HL-60/S4 (cell line): ENCODE data around the gene MMP25.

Source experiments
- in situ Hi-C: fragments of 300-500 bp; cut with MboI; formaldehyde crosslinking; loops from 2 replicates; pipeline ENCODE4 v1.14.3; 2022; ENCODE audit warnings: low sequenced_read_pairs

The MMP25 gene

DNA sequence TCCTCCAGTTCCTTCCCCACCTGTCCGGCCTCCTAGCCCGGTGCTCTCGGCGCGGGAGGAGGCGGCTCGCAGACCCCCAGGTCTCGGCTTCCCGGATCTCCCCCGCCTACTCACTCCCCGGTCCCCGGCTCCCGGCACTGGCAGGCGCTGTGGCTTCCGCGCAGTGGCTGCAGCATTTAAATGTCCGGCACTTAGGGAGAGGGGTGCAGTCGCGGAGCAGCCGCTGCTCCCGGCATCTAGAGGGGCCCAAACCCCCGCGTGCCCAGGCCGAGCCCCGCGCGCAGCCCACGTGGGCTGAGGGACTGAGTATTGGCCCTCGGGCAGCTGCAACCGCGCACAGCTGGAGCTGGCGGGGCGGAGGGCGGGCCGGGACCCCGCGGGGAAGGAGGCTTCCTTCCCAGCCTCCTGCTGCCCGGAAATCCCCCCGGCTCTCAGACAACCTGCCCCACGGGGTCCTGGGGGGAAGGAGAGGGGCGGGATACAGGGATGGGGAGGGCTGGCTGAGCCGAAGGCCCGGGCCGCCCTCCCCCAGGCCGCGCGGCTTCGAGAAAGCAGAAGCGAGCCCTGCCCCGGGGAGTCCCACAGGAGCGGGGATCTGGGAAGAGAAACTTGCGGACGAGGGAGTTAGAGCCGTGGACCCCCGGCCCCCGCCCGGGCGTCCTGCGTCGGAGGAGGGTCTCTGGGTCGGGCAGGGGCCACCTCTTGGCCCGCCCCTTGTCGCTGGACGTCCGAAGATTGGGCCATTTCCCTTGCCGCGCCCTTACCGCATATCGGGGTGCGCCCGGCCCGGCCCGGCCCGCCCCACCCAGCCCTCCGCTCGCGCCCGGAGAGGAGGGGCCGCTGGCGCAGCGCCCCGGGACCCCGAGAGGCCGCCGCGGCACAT is at the start of gene MMP25:
TSS of gene MMP25 (plus strand) at position 804 of the 883 bp plus-strand sequence. CDS start 357 bp downstream, outside the sequence.
- in situ Hi-C loops: no loop called here

DNA sequence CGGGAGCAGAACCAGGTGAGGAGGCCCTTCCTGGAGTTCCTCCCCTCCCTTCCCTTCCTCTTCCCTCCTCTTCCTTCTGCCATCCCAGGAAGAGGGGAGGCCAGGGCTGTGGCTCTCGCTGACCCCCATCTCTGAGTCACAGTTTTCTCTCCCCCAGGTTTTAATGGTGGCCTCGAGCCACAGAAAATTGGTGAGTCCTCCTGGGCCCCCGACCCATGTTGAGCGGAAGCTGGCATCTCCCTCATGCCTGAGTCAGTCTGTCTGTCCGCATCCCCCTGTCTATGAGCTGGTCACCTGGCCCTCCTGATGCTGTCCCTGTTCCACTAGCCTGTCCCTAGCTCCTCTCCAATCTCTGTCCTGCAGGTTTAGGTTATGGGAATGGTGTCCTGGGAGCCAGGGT is 46.4 kb upstream of the MMP25 start:
- in situ Hi-C loops: no loop called here

DNA sequence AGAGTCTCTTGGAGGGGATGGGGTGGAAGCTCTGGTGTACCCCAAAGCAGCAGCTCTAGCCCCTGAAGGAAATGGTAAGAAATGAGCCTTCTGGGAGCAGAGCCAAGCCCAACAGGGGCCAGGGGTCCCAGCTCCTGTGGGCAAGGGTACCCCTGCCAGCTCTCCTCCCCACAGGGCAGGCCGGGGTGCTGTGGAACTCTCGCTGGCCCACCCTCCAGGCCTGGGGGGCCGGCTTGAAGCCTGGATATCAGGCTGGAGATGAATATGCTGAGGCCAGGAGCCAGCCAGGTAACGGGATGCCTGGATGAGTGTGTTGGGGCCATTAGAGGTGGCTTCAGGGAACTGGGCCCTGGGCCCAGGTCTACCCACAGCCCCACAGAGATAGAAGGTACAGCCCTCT is 45.8 kb upstream of the MMP25 start:
- in situ Hi-C loops: no loop called here

DNA sequence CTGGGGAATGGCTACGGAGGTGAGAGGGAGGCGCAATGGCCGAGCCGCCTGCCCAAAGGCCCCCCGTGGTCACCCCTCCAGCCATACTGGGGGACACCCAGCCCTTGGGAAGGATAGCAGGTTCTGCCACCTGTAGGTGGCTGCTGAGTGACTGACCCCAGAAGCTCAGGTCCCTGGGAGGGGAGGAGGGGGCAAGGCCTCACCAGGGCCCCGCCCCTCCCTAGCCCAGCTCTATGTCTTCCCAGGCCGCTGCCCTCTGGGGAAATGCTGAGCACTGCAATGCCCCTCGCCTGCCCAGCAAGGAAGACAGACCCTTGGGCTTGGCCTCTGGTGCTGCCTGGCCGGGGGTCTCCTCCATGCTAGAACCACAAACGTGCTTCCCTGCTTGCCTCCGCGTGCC is 45.0 kb upstream of the MMP25 start:
- in situ Hi-C loops: no loop called here

DNA sequence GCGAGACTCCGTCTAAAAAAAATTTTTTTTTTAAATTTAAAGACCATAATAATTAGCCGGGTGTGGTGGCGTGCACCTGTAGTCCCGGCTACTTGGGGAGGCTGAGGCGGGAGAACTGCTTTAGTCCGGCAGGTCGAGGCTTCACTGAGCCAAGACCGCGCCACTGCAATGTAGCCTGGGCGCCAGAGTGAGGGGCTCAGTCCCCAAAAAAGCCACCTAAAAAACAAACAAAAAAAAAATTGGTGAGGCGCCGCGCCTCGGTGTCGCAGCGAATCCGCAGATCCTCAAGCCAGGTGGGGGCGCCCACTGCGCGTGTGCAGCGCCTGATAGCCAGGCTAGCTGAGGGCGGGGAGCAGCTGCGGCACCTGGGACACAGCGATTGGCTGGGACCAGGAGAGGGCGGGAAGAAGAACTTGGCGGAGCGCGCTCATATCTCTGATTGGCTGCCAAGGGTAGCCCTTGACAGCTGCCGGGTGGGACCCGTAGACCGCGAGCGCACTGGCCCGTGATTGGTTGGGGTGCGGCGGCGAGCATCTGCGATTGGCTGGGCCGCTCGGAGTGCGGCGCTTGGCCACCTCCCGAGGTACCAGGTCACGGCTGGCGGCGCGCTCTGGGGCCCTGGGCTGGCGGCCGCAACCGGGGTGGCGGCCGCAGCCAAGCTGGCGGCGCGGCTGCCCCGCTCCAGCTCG is 42.6 kb upstream of the MMP25 start:
- in situ Hi-C loops: no loop called here

GRCh38 chr16:3004319-3004718 is 42.0 kb upstream of the MMP25 start:
- in situ Hi-C loops: no loop called here

DNA sequence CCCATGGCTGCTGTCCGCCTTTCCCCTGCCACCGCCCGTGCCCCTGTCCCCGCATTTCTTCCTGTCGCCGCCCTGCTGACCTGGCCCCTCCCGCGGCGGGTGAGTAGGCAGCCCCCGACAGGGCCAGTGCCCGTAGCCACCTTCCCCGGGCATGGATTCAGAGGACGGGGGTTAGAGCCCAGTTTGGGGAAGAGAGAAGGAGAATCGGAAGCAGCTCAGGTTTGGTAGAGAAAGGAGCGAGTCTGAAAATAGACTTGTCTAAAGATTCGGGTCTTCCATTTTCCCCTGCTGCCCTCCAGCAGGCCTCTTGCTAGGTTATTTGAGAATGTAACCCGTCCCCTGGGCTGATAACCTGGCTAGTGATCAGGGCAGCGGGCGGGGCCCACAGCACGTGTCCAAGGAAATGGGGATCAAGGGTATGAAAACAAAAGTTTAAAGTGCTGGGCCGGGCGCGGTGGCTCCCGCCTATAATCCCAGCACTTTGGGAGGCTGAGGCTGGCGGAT is 41.5 kb upstream of the MMP25 start:
- in situ Hi-C loops: no loop called here

DNA sequence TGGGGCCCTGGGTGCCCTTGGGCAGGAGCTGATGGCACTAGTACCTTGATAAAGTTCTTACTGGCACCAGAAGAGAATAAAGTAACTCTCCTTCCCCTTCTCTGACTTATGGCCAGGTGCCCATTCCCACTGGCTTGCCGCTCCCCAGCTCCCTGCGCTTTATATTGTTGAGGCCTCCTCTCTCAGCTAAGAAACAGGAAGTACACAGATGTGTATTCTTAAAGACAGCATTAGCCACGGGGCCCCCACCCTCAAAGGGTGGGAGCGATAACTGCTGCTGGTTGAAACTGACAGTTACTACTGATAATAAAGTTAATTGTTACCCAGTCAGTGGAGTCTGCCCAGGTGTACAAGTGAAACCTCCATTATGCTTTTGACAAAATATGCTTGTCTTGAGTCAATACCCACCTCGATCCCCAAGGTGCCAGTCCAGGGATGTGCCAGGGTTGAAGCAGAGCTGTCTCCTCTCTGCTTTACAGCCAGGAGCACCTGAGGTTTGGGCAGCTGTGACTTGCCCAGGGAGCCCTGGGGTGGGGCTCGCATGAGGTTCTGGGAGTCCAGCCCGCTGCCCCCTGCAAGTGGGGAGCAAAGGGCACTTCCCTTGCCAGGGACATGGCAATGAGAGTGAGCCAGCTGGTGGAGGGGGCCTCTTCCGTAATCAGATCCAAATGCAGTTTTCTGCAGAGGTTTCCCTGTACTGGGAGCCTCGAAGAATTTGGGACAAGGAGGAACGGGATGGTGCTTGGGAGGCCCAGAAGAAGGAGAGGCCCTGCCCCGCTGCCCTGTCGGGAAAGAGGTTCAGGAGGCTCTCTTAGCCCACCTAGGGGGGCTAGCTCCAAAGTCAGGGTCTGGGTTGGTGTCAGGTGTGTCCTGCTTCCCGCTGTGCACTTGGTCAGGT is 39.1 kb upstream of the MMP25 start:
- in situ Hi-C loops: no loop called here

DNA sequence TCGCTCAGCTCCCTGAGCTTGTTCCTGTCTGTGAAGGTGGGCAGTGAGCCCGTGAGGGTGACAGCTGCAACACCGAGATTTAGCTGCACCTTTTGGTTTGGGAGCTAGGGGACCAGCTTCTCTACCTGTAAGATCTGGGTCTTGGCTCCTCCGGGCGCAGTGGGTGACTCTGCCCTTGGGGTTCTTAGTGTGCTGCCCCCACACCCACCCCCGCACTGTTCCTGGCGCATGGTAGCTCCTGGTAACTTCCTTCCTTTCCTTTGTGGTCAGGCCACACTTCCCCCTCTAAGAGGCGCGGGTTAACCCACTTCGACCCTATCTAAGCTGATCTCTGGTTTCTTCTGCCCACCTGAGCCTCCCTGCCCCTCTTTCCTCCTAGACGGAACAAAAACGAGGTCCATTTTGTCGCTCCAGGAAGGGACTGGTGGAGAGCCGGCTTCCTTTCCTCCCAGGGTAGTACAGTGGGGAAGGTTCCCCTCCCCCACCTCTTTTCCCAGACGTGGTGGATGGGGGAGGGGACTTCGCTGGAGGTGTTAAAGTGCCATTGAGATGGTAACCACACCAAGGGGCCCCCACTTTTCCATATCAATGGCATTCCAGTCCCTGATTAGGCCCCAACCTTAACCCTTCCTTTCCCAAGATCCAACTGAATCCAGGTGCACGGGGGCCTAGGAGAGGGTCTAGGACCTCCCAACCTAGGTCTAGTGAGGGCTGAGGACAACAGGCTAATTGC is 38.2 kb upstream of the MMP25 start:
- in situ Hi-C loops: no loop called here

DNA sequence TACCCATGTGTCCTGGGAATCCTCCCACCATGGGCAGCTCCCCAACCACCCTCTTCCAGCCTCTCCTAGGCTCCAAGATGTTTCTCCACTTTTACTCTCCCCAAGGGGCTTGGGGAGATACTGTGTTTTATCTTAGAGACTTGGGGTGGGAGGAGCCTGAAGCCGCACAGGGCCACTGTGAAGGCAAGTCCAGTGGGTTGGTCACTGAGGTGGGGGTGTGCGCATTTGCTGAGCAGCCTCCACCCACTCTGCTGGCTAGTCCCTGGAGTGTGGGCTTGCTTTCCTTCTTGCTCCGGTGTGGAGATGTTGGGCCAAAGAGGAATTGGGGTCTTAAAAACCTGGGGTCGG is 37.7 kb upstream of the MMP25 start:
- in situ Hi-C loops: no loop called here

GRCh38 chr16:3009568-3010390 is 36.6 kb upstream of the MMP25 start:
- in situ Hi-C loops: no loop called here

DNA sequence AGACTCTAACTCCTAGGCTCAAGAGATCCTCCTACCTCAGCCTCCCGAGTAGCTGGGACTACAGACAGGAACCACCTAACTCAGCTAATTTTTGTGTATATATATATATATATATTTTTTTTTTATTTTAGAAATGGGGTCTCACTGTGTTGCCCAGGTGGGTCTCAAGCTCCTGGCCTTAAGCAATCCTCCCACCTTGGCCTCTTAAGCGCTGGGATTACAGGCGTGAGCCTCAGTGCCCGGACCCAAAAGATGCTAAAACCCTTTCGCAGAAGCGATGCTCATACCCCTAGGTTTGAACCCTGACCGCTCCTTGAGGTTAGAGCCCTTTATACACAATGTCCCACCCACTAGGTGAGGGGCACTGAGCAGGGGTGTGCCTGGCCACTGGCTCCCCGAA is 35.9 kb upstream of the MMP25 start:
- in situ Hi-C loops: no loop called here

DNA sequence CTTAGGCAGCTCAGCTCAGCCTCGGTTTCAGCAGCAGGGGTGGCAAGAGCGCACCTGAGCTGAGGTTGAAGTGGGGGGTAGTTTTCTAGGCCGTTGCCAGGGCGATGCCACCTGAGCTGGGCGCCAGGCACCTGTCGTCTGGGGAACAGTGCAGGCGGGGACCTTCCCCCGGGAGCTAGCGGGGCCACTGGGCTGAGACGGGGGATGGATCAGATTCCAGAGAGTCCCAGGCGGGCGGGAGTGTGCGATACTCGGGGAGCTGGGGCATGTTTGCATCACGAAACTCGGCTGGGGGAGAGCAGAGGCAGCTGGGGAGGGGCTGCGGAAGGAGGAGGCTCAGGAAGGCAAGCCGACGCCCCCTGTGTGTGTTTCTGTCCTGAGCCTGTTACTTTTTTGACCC is 34.1 kb upstream of the MMP25 start:
- in situ Hi-C loops: no loop called here

- in situ Hi-C loops: no loop called here
Observed at GRCh38 chr16:3012828-3013420, 33.4 kb upstream of the MMP25 start, which contains the start of gene CLDN9. Gene CLDN9 (plus strand): TSS chr16:3012923. CDS start chr16:3013363, 440 bp downstream.

DNA sequence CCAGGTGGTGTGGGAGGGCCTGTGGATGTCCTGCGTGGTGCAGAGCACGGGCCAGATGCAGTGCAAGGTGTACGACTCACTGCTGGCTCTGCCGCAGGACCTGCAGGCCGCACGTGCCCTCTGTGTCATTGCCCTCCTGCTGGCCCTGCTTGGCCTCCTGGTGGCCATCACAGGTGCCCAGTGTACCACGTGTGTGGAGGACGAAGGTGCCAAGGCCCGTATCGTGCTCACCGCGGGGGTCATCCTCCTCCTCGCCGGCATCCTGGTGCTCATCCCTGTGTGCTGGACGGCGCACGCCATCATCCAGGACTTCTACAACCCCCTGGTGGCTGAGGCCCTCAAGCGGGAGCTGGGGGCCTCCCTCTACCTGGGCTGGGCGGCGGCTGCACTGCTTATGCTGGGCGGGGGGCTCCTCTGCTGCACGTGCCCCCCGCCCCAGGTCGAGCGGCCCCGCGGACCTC is 32.8 kb upstream of the MMP25 start:
- in situ Hi-C loops: no loop called here

GRCh38 chr16:3013998-3014690 is 32.2 kb upstream of the MMP25 start:
- in situ Hi-C loops: no loop called here

GRCh38 chr16:3014971-3015370 is 31.4 kb upstream of the MMP25 start:
- in situ Hi-C loops: no loop called here

GRCh38 chr16:3015865-3016521 is 30.4 kb upstream of the MMP25 start:
- in situ Hi-C loops: no loop called here
